GM12878 (cell line): Measurements from ENCODE around the gene PTTG1. TPM values are rescaled to one million over a fixed set of nuclear protein-coding genes. Genes with fewer than 3 reads are reported as not detected.

ENCODE experiments used
- ATAC-seq: fragments of 200-7000 bp; cut with Tn5 transposase; 3 replicates; pipeline ENCODE4 v1.9.1; 2020; ENCODE audit warnings: mild to moderate bottlenecking, moderate library complexity
- BruUV-seq: library from RNA; stranded (reverse); fragments of 400-500 nt; replicated peaks from 2 replicates; lab custom pipeline; 2021; lab: Mats Ljungman, UMichigan
- CTCF ChIA-PET: fragments of 300-600 bp; sonication (Branson Sonifier 250); formaldehyde crosslinking; extraction: SDS; loops from one replicate; lab custom pipeline; 2021; ENCODE audit warnings: inconsistent platforms; lab: Yijun Ruan, JAX
- POLR2A ChIA-PET: fragments of 350-600 bp; formaldehyde crosslinking; extraction: SDS; loops from one replicate; lab custom pipeline; 2021; ENCODE audit warnings: inconsistent platforms; lab: Charles Lee
- RAD21 ChIA-PET: fragments of 300-600 bp; sonication (Branson Sonifier 250); formaldehyde crosslinking; loops from one replicate; lab custom pipeline; 2023; ENCODE audit warnings: antibody characterized with exemption; ENCODE audit not compliant: unreplicated experiment; lab: Charles Lee
- SMC1A ChIA-PET: fragments of 300-600 bp; sonication (Branson Sonifier 250); formaldehyde crosslinking; loops from one replicate; lab custom pipeline; 2023; ENCODE audit not compliant: unreplicated experiment, uncharacterized antibody; lab: Charles Lee
- DNase-seq: peaks from one replicate; pipeline ENCODE4 v3.0.0-alpha.2; 2011; ENCODE audit warnings: low read depth, low spot score
- FAIRE-seq: peaks from 3 replicates; lab custom pipeline; 2011; peaks lifted over from hg19 to GRCh38; lab: Jason Lieb, UNC
- H2AFZ ChIP-seq: 2 replicates; pipeline ENCODE4 v1.6.0; 2011; ENCODE audit warnings: low read depth, low read length, control low read depth; ENCODE audit not compliant: control insufficient read depth
- H3K27ac ChIP-seq: 2 replicates; pipeline ENCODE4 v1.5.1; 2011; ENCODE audit warnings: control low read depth; ENCODE audit not compliant: control insufficient read depth, insufficient read depth
- H3K27me3 ChIP-seq, 2 experiments: replicated peaks in 1 of 2; 2 replicates each; pipeline versions ENCODE4 v1.6.0 to v1.6.1; 2011; ENCODE audit warnings: low read length in 1 of 2; ENCODE audit not compliant: control insufficient read depth in 2 of 2, insufficient read depth in 2 of 2
- H3K36me3 ChIP-seq, 2 experiments: 2 replicates each; pipeline ENCODE4 v1.5.1; 2011; ENCODE audit warnings: low read length in 1 of 2; ENCODE audit not compliant: control insufficient read depth in 2 of 2, insufficient read depth in 2 of 2
- H3K4me1 ChIP-seq: 2 replicates; pipeline ENCODE4 v1.6.1; 2011; ENCODE audit warnings: mild to moderate bottlenecking, low read length, moderate library complexity, mixed read lengths; ENCODE audit not compliant: control insufficient read depth, insufficient read depth
- H3K4me2 ChIP-seq: 2 replicates; pipeline ENCODE4 v1.6.0; 2011; ENCODE audit warnings: control low read depth; ENCODE audit not compliant: control insufficient read depth, insufficient read depth
- H3K4me3 ChIP-seq: fragments of 200-600 bp; sonication (generic); 2 replicates; pipeline ENCODE4 v1.5.1; 2016
- H3K79me2 ChIP-seq: 2 replicates; pipeline ENCODE4 v1.6.0; 2011; ENCODE audit warnings: low read length; ENCODE audit not compliant: control insufficient read depth, insufficient read depth
- H3K9ac ChIP-seq: 2 replicates; pipeline ENCODE4 v1.8.0; 2011; ENCODE audit warnings: low read length, control low read depth, mixed read lengths; ENCODE audit not compliant: control insufficient read depth, insufficient read depth
- H3K9me3 ChIP-seq: replicated peaks from 3 replicates; pipeline ENCODE4 v1.5.1; 2011; ENCODE audit warnings: mild to moderate bottlenecking, low read length; ENCODE audit not compliant: control insufficient read depth, insufficient read depth
- H4K20me1 ChIP-seq: 2 replicates; pipeline ENCODE4 v1.6.0; 2011; ENCODE audit not compliant: control insufficient read depth, insufficient read depth
- CBX3 ChIP-seq: fragments of 200-600 bp; sonication (generic); IDR thresholded peaks from 2 replicates; pipeline ENCODE4 v1.6.1; 2016; ENCODE audit warnings: low read depth, borderline replicate concordance
- CREM ChIP-seq: IDR thresholded peaks from 2 replicates; pipeline ENCODE4 v1.6.1; 2014; ENCODE audit warnings: antibody characterized with exemption, low read depth
- CUX1 ChIP-seq: IDR thresholded peaks from 2 replicates; pipeline ENCODE4 v1.6.1; 2012; ENCODE audit warnings: improper control_type of control experiment, low read depth, low read length; ENCODE audit not compliant: insufficient replicate concordance
- EGR1 ChIP-seq, 2 experiments: IDR thresholded peaks; 1 replicate in 1 of 2; 2 replicates in 1 of 2; pipeline ENCODE4 v1.6.1; 2011 to 2012; ENCODE audit warnings: low read depth in 2 of 2, low read length in 2 of 2, borderline replicate concordance in 1 of 2, mild to moderate bottlenecking in 1 of 2, moderate library complexity in 1 of 2
- FOXK2 ChIP-seq: fragments of 450-650 bp; IDR thresholded peaks from 2 replicates; pipeline ENCODE4 v1.6.1; 2017; ENCODE audit warnings: mild to moderate bottlenecking, moderate library complexity
- HCFC1 ChIP-seq: fragments of 150-350 bp; IDR thresholded peaks from 2 replicates; pipeline ENCODE4 v1.6.1; 2014; ENCODE audit warnings: low read length
- HDAC2 ChIP-seq: fragments of 200-600 bp; sonication (generic); IDR thresholded peaks from 2 replicates; pipeline ENCODE4 v1.6.1; 2017
- NKRF ChIP-seq: fragments of 450-650 bp; conservative IDR thresholded peaks from 2 replicates; pipeline ENCODE4 v1.6.1; 2017; ENCODE audit warnings: mild to moderate bottlenecking, moderate library complexity
- RUNX3 ChIP-seq: IDR thresholded peaks from 2 replicates; pipeline ENCODE4 v1.6.1; 2012; ENCODE audit warnings: low read length, inconsistent platforms
- SMC3 ChIP-seq: IDR thresholded peaks from 2 replicates; pipeline ENCODE4 v1.6.1; 2011; ENCODE audit warnings: low read length, improper control_type of control experiment, borderline replicate concordance
- STAT1 ChIP-seq: fragments of 450-650 bp; conservative IDR thresholded peaks from 2 replicates; pipeline ENCODE4 v1.6.1; 2014; ENCODE audit warnings: antibody characterized with exemption, mild to moderate bottlenecking
- YBX1 ChIP-seq: fragments of 450-650 bp; IDR thresholded peaks from 2 replicates; pipeline ENCODE4 v1.6.1; 2016; ENCODE audit warnings: antibody characterized with exemption
- ZBTB33 ChIP-seq: fragments of 450-650 bp; IDR thresholded peaks from 2 replicates; pipeline ENCODE4 v1.6.1; 2017; ENCODE audit warnings: mild to moderate bottlenecking
- ZNF274 ChIP-seq: IDR thresholded peaks from one replicate; pipeline ENCODE4 v1.8.0; 2011; ENCODE audit not compliant: insufficient read length, insufficient read depth
- WGBS: methylation state at CpG from one replicate; pipeline ENCODE4 v1.1.6; 2016; ENCODE audit warnings: low lambda C conversion rate; ENCODE audit not compliant: insufficient replicate concordance, insufficient coverage; ENCODE audit errors: missing lambda C conversion rate; 5-methylcytosine and 5-hydroxymethylcytosine counted together
- in situ Hi-C: fragments of 300-500 bp; cut with MboI; formaldehyde crosslinking; loops from 9 replicates; pipeline ENCODE4 v1.14.3; 2018; ENCODE audit warnings: mixed read lengths
- intact Hi-C: fragments of 100-400 bp; cut with micrococcal nuclease; formaldehyde crosslinking; loops from one replicate; pipeline ENCODE4 v1.14.2; 2022; ENCODE audit not compliant: unreplicated experiment
- polyA plus RNA-seq, 11 experiments: library from polyadenylated mRNA; depleted of rRNA in 4 of 11; unstranded in 6 of 11; stranded (reverse) in 5 of 11; fragments of >200 nt; fragmentation: Nextera tagmentation in 4 of 11; fragmentation: Illumina TruSeq in 1 of 11; extraction: Ambion mirVana in 4 of 11; extraction: Trizol in 1 of 11; gene quantifications; 1 replicate in 1 of 11; 2 replicates in 10 of 11; pipeline versions ENCODE4 v1.2.1 to v1.2.3, GENCODE V29; 2011 to 2016; ENCODE audit warnings: inconsistent platforms in 2 of 11, missing spikeins in 2 of 11, low read depth in 1 of 11
- total RNA-seq, 4 experiments: library from RNA; depleted of rRNA in 3 of 4; stranded (reverse); fragments of >200 nt in 3 of 4; fragmentation: Illumina TruSeq in 1 of 4; extraction: Trizol in 1 of 4; gene quantifications; 2 replicates each; pipeline versions ENCODE4 v1.2.1 to v1.2.3, GENCODE V29; 2013 to 2021

Gene PTTG1
- total and polyA plus RNA-seq, 10 of the 15 experiments (the other 5 are each of a cell fraction or from before 2014, with no cell fraction given) = 154 to 1,033 (median 377) TPM

DNA sequence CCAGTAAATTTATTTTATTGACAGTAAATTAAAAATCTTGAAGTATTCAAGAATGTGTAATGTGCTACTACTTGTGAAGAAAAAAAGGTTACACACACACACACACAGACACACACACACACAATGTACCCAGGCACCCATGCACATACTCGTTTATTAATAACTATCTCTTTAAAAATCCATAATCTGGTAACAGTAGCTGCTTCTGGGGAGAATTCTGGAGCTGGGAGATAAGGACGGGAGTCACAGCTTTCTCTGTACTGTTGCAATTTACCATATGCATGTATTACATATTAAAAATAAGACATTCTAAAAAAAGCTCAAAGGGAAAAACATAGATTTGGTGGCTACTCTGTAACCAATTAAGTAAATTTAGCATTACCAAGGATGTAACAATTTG, 43.3 kb upstream of the PTTG1 start:
- no peak for TF ChIP-seq STAT1
- TF ChIP-seq CUX1 = no peak
- no peak for TF ChIP-seq ZBTB33
- no peak for TF ChIP-seq CBX3
- no peak for TF ChIP-seq YBX1
- no peak for TF ChIP-seq CREM
- no peak for TF ChIP-seq SMC3
- no peak for TF ChIP-seq HCFC1
- no peak for TF ChIP-seq HDAC2
- no peak for TF ChIP-seq ZNF274
- TF ChIP-seq FOXK2 = no peak
- TF ChIP-seq RUNX3 = no peak
- TF ChIP-seq NKRF = no peak
- TF ChIP-seq EGR1 (IDR thresholded peaks at IDR 0.05; ENCODE audit: borderline replicate concordance in 1 of 2, low read depth in 2 of 2, low read length in 2 of 2) = no peak
- TF ChIP-seq, all 136 proteins: peak for 0
- SMC1A ChIA-PET = interaction anchor here (1.0 to 5.8 kb wide), 3 partner anchors 13 to 356 kb away, joined by 3 to 42 read pairs (median 4); no protein-coding TSS in a partner anchor
- POLR2A ChIA-PET = no interaction called here

More for the DNA sequence above, 43.3 kb upstream of the PTTG1 start:
- Histone ChIP-seq H3K4me3 (no peak overlapping the region), H3K36me3 (no peaks in the 10 kb centered on the region), H3K79me2 (no peaks in the 10 kb centered on the region), H4K20me1 (no peaks in the 10 kb centered on the region), H3K9ac (no peak overlapping the region), H2AFZ (no peak overlapping the region), H3K27me3 (peaks cover 0 to 5% of the 10 kb centered on the region in 2 experiments; a peak in 1 of 4 replicates), H3K4me1 (no peaks in the 10 kb centered on the region), H3K4me2 (no peak overlapping the region), H3K9me3 (no peaks in the 10 kb centered on the region), H3K27ac (no peak overlapping the region)
- intact Hi-C loops = no loop called here
- no peak for ATAC-seq
- WGBS = 15% methylated on average over 2 of the region's 2 CpGs
- no peak for FAIRE-seq
- DNase-seq = no peak
- in situ Hi-C loops = no loop called here
- ChIA-PET CTCF (interaction anchor here (1.5 to 2.0 kb wide), 2 partner anchors 11 to 26 kb away, joined by 5 to 8 read pairs; no protein-coding TSS in a partner anchor), RAD21 (interaction anchor here (1.0 to 1.2 kb wide), 2 partner anchors 11 to 33 kb away, joined by 4 read pairs; no protein-coding TSS in a partner anchor)
- BruUV-seq = no TSS peak
